HG03060 (cell line): ENCODE data around the gene IPP.
"Not testable (repeated sequence)": the region's sequence is repeated elsewhere in the genome, so short reads cannot be mapped to it uniquely, and the experiment has no call there.

Experiments used
- ATAC-seq: cut with Tn5 transposase; IDR thresholded peaks from one replicate; pipeline ENCODE4 v1.9.1; 2021; ENCODE audit warnings: low read depth, moderate number of reproducible peaks; ENCODE audit not compliant: unreplicated experiment

The IPP gene

GRCh38 chr1:45750298-45751038, at the start of gene IPP:
Gene IPP (minus strand): TSS chr1:45750653. CDS start chr1:45746411, 4,242 bp downstream.
- peak; percentile 88 for ATAC-seq

DNA sequence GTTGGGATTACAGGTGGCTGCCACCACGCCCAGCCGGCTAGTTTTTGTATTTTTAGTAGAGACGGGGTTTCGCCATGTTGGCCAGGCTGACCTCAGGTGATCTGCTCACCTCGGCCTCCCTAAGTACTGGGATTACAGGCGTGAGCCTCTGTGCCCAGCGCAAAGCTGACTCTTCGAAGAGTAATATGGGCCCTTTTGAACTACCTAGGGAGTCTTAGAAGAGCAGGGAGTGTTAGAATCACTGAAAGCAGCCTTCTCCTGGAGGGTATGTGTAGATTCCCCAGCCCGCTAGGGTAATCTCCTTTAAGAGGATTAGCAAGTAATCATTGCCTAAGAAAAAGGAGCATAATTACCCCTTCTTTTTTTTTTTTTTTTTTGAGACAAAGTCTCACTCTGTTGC, 46.5 kb upstream of the IPP start:
- ATAC-seq, result no peak

DNA sequence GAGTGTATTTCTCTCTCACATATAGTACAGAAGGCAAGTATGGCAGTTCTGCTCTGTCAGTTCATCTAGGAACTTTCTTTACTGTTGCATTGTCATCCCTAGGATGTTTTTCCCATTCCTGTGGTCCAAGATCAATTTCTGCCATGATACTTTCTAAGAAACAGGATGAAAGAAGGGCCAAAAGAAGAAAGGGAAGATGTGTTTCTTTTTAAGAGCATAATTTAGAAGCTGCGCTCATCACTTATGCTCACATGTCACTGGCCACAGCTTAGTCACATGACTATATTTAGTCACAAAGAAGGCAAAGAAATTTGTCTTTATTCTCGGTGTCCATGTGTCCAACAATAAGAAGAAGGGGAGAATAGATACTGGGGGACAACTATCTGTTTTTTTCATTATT, 45.9 kb upstream of the IPP start:
- ATAC-seq, result no peak

- no peak for ATAC-seq
Observed at GRCh38 chr1:45793942-45794604, 43.6 kb upstream of the IPP start.

- no peak for ATAC-seq
Observed at GRCh38 chr1:45792744-45793143, 42.3 kb upstream of the IPP start.

GRCh38 chr1:45789601-45790000, 39.1 kb upstream of the IPP start:
- no peak for ATAC-seq

DNA sequence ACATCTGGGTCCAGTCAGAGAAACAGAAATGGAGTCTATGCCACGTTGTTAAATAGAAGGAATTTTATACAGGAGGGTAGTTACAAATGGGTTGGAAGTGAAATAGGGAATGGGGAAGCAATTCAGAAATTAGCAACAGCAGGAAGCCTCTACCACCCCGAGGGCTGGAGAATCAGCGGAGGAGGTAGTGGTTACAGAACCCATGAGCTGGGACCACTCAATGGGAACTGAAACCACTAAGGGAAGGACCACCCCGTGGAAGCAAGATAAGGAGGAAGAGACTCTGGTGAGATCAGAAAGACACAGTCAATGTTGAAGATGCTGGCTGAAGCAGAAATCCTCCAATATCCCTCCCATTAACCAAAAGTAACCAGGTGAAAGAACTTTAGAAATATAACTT, 37.5 kb upstream of the IPP start:
- ATAC-seq, result no peak

DNA sequence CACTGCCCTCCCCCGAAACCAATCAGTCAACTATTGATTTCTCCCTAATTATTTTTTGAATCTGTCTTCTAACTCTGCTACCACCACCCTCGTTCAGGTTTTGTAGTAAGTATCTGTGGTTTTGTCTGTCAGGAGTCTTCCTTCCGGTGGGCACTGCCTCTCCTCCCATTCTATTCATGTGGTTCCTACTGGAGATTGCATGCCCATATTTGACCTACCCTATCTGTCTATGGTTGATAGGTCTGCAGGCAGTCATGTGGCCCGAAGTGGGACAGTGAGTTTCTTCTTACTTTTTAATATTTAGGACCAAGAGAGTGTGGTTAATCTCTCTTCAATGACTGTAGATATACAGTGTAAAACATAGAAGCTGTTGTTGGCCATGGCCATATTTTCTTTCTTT, 35.1 kb upstream of the IPP start:
- no peak for ATAC-seq

DNA sequence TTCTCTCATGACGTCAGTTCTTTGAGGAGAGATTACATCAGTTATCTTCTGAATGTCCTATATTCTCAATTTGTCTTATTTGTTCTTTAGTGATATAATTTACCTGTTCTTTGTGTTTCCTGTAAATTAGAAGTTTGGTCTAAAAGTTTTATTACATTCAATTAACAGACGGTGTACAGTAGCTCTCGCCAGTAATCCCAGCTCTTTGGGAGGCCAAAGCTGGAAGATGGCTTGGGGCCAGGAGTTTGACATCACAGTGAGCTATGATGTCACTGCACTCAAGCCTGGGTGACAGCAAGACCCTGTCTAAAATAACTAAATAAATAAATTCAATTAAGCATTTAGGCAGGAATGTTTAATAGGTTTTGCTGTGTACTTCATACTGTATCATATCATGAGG, 25.3 kb upstream of the IPP start:
- no peak for ATAC-seq

- ATAC-seq, result no peak
Observed at GRCh38 chr1:45772971-45773370, 22.5 kb upstream of the IPP start.

DNA sequence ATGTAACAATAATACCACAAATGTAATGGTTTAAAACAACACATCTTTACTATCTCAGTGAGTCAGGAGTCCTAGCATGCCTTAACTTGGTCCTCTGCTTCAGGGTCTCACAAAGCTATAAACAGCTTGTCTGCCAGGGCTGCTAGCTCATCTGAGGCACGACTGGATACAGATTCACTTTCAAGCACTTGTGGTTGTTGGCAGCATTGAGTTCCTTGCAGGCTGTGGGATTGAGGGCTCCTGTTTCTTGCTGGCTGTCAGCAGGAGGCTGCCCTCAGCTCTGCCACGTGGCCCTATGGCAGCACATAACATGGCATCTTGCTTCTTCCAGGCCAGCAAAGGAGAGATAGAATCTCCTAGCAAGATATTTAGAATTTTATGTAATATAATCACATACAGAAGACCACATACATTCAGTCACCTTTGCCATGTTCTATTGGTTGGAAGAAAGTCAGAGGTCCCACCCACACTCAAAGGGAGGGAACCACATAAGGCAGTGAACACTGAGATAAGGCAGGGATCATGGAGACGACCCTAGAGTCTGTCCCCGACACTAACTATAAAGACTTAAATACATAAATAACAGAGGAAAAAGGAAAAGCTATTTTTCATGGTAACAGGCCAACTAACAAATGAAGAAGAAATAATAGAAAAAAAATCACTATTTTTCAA, 18.9 kb upstream of the IPP start:
- no peak for ATAC-seq

- ATAC-seq, result no peak
Observed at GRCh38 chr1:45767035-45767434, 16.6 kb upstream of the IPP start.

DNA sequence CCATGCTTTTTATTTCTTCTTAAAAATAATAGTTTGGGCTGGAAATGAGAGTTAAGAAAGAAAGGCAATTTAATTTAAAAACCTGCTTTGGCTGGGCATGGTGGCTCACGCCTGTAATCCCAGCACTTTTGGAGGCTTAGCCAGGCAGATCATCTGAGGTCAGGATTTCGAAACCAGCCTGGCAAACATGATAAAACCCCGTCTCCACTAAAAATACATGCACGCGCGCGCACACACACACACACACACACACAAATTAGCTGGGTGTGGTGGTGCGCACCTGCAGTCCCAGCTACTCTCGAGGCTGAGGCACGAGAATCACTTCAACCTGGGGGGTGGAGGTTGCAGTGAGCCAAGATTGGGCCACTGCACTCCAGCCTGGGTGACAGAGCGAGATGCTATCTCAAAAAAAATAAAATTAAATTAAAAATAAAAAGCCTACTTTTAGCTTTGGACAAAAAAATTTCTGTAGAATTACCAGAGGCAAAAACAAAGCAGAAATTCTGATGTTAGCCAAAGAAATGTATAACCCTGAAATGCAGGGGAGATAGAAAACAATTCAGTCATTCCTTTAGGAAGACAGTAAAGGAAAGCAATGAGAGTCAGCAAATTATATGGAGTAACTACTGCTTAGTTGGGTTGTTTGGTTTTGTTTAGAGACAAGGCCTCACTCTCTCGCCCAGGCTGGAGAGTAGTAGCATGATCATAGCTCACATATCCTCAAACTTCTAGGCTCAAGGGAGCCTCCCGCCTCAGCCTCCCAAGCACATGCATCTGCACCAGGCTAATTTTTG, 15.7 kb upstream of the IPP start:
- no peak for ATAC-seq

DNA sequence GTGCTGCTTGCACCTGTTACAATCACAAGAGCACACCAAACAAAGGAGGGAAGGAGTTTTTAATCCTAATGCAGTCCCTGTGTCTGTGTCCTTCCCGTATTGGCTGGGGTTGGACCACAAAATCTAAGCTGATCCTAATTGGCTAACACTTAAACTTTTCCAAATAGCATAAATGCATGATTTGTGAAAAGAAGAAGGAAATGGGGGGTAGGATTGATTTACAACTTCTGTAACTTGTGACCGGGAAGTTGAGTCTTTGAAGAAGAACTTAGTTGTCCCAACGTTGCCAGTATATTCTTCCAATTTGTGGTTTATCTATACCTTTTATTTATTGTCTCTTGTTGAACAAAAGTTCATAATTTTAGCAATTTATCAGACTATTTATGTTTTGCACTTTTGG, 11.8 kb upstream of the IPP start:
- ATAC-seq, result no peak

DNA sequence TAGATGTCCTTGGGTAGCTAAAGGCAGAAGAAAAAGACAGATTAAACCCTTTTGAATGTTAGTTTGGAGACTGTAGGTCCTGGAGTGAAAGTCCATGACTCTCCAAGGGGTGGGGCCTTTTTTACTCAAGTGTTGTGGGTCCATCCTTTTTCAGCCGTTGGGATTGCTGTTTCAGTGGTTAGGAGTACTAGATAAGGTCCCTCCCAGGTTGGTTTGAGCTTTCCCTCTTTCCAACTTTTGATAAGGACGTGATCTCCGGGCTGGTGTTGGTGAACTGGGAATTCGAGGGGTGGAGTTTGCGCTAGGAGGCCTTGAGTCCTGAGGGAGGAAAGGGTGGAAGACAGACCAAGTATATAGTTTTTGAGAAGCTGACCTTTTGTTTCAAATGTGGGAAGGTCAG, 5.2 kb upstream of the IPP start:
- no peak for ATAC-seq

- ATAC-seq, result no peak
Observed at GRCh38 chr1:45753248-45754037, 3.0 kb upstream of the IPP start.

DNA sequence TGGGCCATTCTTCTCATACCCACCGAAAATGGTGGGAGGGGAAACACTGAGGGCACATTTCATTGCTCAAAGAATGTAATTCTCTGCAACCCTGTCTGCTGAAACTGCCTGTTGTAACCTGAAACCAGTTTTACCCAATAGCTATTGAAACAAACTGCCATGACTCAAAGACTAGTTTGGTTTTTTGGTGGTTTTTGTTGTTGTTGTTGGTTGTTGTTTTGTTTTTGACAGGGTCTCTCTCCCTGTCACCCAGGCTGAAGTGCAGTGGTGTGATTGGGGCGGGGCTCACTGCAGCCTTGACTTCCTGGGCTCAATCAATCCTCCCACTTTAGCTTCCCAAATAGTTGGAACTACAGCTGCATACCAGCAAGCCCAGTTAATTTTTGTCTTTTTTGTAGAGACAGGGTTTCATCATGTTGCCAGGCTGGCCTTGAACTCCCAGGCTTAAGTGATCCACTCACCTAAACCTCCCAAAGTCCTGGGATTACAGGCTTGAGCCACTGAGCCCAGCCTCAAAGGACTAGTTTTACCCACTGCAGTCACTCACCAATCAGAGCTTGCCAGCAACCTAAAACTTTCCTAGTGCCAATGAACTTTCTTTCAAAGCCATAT, 2.1 kb upstream of the IPP start:
- ATAC-seq, result no peak

DNA sequence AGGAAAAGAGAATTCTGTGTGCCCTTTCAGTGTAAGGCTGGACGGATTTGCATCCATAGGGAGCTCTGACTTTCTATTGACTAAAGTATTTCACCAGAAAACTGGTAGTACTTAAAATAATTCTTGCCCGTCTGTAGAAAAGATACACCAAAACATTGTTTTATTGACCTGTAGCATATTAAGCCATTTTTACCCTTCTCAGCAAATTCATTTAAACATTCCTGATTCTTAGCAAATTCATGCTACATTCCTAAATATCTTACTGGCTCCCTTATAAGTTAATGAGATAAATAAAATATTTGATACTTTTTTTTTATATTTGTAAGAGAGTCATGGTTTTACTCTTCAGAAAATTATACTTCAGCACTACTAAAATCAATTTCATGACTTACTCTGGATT, 1.6 kb upstream of the IPP start:
- no peak for ATAC-seq

DNA sequence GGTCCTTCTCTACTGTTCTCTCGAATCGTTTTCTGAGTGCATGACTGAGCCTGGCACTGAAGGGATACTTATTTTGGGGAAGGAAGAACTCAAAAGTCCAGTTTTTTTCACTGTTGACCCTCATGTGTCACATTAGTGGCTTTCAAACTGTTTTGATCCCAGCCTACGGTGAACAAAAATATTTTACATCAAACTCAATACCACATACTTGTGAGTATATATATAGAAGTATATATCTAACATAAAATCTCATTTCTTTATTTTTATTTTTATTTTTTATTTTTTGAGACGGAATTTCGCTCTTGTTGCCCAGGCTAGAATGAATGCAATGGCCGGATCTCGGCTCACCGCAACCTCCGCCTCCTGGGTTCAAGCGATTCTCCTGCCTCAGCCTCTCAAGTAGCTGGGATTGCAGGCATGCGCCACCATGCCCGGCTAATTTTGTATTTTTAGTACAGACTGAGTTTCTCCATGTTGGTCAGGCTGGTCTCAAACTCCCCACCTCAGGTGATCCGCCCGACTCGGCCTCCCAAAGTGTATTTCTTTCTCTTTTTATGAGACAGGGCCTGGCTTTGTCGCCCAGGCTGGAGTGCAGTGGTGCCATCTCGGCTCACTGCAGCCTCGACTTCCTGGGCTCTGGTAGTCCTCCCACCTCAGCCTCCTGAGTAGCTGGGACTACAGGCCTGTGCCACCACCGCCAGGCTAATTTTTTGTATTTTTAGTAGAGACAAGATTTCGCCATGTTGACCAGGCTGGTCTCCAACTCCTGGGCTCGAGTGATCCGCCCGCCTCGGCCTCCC, 786 bp upstream of the IPP start:
- not testable (repeated sequence) for ATAC-seq
